Muscle of back (tissue), 13 donors: ENCODE results near the gene TACR1. TPM values are rescaled to one million over a fixed set of nuclear protein-coding genes. Genes with fewer than 3 reads are reported as not detected.
"Not testable (repeated sequence)": the region's sequence is repeated elsewhere in the genome, so short reads cannot be mapped to it uniquely, and the experiment has no call there.

ENCODE experiments used
- DNase-seq, 3 donors: peaks; one replicate each; pipeline versions ENCODE4 v3.0.0 to v3.0.0-alpha.2; 2013
- long read RNA-seq, 9 donors: transcript quantifications; one replicate each; lab custom pipeline, GENCODE V29; 2026
- polyA plus RNA-seq, 10 donors: library from polyadenylated mRNA; unstranded; fragments of 120-200 nt; gene quantifications; one replicate each; pipeline ENCODE4 v1.2.1, GENCODE V29; 2013; ENCODE audit not compliant: insufficient read length in 10 of 10

The TACR1 gene
- under 1 TPM; 0.13 to 0.94 (median 0.42) TPM for polyA plus RNA-seq
- long read RNA-seq, donor 1, result 0 reads
- long read RNA-seq, donor 2, result 0 reads
- long read RNA-seq, donor 3, result 0 reads
- long read RNA-seq, donor 4, result 0 reads
- long read RNA-seq, donor 5, result 0 reads
- long read RNA-seq, donor 6, result 0 reads
- long read RNA-seq, donor 7, result 0 reads
- long read RNA-seq, donor 8, result 0 reads
- long read RNA-seq, donor 9, result 0 reads

- DNase-seq, result peak; percentile 56 to 94 (median 83)
These were observed at the start of gene TACR1 for GRCh38 chr2:75199428-75200011. Gene TACR1, minus strand, starts transcription at chr2:75199520. Its CDS starts 586 bp downstream, at chr2:75198934.

GRCh38 chr2:75248581-75248980 lies 49.3 kb upstream of the TACR1 start:
- DNase-seq, result peak in 1 of 3 donors; percentile 7

DNA sequence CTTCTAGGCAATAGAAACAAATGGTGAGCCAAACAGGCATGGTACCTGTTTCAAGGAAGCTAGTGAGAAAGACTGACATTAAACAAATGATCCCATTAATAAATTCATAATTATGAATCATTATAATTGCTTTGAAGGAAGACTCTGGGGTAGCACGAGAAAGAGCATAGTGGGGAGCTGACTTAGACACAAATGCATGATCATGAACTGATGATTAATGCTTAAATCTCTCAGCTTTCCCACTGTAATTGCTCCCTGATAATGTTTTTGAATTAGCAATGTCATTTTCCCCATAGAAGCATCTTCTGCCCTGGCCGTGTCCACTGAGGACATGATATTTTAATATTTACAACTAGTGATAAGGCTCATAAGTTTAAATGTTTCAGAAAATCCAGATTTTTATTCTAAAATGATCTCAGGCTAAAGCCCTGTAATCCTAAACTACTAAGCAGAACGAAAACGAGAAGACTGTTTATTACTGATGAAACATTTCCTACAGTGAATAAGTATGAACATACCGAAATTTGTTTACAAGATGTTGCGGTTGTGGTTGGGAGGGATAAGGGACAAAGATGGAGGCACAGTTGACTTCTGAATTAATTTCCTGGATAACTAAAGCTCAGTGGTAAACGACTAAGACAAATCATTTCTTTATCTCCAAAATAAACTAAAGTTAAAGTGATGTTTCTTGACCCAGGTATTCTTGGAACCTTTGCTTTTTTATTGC lies 47.3 kb upstream of the TACR1 start:
- no peak for DNase-seq

- no peak for DNase-seq
These were observed 43.9 kb upstream of the TACR1 start for GRCh38 chr2:75243219-75243618.

- no peak for DNase-seq
These were observed 42.4 kb upstream of the TACR1 start for GRCh38 chr2:75241696-75242095.

DNA sequence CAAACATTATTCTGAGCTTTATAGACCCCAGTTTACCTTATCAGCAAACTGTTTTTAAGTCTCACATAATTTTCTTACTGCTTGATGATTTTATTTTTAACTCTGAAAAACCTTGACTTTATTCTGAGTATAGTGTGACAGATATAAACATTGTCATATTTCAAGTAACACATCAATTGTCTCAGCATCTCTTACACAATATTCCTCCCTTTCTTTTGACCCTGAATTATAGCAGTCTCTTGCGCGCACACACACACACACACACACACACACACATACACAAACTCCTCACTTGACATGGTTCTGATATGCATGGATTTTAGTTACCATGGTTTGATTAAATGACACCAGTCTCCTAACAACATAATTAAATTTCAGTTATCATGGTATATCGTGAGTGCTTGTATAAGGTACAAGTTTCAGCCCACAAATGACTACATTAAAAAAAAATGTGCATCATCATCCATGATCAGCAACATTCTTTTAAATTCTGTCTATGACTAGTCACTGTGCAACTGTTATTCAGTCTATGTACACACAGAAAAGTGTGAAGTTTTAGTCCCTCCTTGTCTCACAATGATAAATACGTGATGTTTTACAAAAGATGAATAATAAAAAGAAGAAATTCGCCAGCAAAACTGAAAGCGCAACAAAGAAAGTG lies 39.5 kb upstream of the TACR1 start:
- DNase-seq, result peak in 1 of 3 donors; percentile 61

DNA sequence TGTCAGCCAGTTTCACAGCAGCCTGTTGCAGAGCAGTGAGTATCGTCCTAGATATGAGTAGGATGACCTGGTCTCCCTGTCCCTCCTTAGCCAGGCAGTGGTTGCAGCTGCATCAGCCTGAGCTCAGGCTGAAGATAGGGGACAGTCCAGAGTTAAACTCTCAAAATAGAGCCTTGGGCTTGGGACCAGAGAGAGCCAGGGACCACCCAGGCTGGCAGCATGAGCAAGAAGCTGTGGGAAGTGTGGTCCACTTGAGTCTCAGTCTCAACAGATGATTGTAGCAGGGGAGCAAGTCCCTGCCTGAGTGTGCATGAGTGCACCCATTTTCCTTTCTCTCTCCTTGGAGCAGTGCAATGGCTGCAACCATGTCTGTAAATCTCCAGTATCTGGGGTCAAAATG lies 38.0 kb upstream of the TACR1 start:
- no peak for DNase-seq

DNA sequence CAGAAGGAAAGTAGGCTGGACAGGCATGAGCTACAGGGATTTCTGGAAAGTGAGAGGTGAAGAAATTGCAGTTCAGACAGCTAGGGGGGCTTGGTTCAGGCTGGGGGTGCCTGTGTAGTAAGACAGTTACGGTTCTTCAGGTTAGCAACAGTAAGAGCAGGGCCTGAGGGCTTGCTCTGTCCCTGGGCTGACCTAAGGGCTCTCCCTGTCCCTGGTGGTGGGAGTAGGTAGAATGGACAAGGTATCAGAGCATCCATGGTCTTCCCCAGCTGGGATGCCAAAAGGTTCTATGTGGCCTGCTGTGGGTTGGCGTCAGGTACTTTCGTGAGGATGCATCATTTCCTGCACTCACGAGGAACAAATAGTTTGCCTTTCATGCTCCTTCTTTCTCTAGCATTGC lies 34.6 kb upstream of the TACR1 start:
- no peak for DNase-seq

DNA sequence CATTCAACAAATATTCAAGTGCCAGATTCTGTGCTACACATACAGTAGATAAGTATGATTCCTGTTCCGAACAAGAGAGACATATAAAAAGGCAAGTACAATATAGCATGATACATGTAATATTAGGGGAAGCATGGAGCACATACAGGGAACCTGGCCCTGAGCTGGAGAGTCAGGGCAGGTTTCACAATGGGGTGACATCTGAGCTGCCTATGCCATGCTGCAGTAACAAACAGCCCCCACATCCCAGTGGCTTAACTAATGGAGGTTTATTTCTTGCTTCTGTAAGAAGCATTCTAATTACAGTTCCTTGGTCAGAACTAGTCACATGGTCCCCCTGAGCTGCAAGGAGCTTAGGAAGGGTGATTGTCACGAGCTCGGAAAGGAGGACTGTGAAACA lies 27.3 kb upstream of the TACR1 start:
- DNase-seq, result no peak

GRCh38 chr2:75226099-75226498 lies 26.8 kb upstream of the TACR1 start:
- DNase-seq, result no peak

GRCh38 chr2:75224636-75225094 lies 25.3 kb upstream of the TACR1 start:
- peak in 2 of 3 donors; percentile 1 to 10 for DNase-seq

DNA sequence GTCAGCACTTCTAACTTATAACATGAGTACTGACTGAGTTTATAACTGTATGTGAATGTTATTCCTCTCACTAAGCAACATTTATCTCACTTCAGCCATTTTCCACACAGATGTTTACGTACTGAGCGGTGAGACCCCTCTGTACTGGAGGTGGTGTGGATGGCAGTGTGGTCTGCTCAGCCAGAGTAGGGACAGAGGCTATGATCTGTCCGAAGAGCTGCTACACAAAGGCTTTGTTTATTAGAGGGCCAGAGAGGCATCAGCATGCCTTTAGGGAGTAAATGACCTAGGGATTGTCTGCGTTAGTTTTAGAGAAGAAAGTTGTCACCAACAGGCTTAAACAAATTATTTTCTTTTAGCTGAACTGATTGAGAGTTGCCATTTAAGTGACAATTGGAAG lies 23.2 kb upstream of the TACR1 start:
- DNase-seq, result no peak

GRCh38 chr2:75221862-75222261 lies 22.5 kb upstream of the TACR1 start:
- DNase-seq, result peak in 1 of 3 donors; percentile 41

DNA sequence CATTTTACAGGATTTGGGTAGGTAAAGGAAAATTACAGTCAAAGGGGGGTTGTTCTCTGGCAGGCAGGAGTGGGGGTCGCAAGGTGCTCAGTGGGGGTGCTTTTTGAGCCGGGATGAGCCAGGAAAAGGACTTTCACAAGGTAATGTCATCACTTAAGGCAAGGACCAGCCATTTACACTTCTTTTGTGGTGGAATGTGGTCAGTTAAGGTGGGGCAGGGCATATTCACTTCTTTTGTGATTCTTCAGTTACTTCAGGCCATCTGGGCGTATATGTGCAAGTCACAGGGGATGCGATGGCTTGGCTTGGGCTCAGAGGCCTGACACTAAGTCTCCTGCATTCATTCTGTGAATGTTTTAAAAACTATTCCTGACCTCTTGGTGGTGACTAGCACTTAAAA lies 19.9 kb upstream of the TACR1 start:
- DNase-seq, result not testable (repeated sequence)

DNA sequence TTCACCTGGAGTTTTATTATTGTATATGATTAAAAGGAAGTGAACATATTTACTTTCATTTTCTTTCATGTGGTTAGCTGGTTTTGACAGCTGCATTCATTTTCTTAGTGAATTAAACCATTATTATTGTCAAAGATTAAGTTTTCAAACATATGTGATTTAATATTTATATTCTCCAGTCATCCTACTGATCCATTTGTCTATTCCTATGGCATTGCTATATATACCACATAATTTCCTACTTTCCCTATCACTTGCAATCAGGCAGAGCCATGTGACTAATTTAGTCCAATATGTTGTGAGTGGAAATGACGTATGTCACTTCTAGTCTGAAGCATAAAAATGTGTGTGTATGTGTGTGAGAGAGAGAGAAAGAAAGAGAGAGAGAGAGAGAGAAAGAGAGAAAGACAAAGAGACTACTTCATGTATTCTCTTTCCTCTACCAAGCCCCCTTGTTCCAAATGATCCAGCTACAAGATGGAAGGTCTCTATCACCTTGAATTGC lies 12.0 kb upstream of the TACR1 start:
- no peak for DNase-seq

DNA sequence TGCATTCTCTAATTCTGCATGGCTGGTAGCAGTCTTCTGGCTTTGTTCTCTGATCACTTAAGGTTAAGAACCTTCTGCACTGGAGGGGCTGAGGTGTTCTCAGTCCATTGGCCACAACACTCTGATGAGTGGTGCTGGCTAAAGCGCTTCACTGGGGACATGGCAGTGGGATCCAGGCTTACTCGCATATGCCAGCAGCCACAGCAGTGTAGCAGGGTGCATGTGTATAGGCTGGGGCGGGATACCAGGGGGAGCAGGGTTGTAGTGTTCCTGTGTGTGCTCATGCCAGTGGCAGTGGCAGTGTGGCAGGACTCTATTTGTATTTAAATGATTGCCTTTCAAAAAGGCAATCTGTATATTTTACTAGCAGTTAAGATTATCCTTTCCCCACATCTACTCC lies 11.1 kb upstream of the TACR1 start:
- no peak for DNase-seq

DNA sequence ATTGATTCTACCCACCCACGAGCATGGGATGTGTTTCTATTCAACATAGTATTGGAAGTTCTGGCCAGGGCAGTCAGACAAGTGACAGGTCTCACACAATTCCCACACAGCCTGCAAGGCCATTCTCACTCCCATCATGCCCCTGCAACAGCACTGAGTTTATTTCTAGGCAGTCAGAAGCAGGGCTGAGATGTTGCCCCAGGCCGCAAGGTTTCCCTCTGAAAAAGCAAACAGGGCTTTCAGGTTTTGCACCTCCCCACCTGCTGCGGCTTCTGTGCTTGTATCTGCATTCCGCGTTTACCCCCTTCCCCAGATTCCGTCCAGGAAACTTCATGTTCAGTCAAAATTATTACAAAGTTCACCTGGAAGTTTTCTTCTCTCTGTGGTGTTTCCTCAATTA lies 9.4 kb upstream of the TACR1 start:
- DNase-seq, result no peak

DNA sequence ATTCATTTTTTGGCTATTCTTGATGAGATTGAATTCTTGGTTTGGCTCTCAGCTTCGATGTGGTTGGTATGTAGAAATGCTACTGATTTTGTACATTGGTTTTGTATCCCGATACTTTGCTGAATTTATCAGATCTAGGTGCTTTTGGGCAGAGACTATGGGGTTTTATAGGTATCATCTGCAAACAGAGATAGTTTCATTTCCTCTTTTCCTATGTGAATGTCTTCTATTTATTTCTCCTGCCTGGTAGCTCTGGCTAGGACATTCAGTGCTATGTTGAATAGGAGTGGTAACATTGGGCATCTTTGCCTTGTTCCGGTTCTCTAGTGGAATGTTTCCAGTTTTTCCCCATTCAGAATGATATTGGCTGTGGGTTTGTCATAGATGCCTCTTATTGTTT lies 5.5 kb upstream of the TACR1 start:
- no peak for DNase-seq

DNA sequence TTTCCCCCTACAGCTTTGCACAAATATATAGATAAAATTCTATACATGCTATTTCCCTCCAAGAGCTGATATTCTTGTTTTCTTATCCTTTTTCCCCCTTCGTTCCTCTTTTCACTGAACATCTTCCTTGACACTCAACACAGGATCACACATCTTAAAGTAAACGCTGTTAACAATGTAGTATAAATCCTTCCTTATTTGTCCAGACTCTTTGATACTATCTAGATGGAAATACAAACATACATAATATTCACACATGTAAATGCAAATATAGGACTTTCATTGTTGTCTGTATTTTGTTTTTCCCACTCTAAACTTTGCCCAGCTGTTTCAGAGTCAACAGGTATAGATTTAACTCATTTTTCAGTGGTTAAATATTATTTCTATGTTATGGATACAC lies 3.0 kb upstream of the TACR1 start:
- DNase-seq, result no peak

DNA sequence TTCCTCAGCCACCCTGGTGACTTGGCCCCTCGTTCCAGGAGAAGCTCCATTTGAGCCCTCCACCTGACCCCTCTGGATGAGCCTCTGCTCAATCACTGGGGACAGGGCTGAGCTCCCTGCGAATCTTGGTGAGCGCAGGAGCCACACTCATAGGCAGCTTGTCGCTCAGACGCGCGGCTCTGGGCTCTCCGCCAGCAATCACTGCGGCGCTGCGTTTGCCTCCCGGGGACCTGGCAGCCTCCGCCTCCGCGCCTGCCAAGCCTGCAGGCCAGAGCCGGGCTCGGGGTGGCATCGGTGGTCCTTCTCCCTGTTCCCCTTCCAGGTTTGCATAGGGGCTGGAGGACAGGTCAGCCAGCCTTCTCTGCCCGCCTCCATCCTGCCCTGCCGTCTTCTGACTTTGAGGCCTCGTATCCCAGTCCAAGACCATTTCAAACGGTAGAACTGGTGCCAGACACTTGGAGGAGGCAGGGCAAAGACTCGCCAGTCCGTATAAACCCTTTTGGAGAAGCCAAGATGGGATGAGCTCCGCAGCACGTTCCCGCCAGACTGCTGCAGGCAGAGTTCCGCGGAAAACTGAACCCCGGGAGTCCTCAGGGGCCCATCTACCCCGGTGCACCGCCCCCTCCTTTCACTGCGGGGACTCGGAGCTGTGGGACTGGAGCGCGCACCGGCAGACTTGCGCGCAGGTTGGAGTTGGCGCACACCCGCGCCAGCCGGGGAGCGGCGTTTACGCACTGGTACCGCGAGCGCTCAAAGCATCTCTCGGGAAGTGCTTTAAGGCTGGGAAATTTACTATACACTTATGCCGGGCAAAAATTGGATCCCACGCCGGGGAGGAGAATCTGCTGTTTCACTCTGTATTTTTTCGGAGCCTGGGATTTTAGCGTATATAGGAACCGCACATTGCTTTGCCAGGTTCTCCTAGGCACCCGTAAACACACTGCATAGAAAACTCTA lies 1.1 kb upstream of the TACR1 start:
- peak in 2 of 3 donors; percentile 40 to 66 for DNase-seq

GRCh38 chr2:75195076-75195691 lies 4.1 kb downstream of the TACR1 start:
- DNase-seq, result no peak
